NCI-H69 (cell line): ENCODE results near the gene ZFYVE28.
A peak's percentile ranks its signal among the peaks of the same experiment; 100 is the strongest.

Experiments
- DNase-seq: peaks from one replicate; lab custom pipeline; 2025; lab: John Stamatoyannopoulos, UW

Gene ZFYVE28

DNA sequence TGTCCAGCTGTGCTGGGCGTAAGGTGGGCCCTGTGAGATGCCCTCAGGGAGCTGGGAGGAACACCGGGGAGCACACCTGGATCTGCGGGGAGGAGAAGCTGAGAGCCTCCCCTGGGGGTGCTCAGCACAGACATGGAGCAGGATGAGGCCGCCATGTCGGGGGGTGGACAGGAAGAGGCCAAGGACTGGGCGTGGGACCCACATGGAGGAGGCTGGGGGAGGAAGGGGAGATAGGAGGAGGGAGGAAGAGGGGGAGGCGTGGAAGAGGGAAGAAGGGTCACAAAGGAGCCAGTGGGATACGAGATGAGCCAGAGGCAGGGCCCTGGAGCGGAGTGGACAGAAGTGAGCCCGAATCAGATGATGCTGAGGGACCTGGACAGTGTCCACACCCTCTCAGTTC lies 66.3 kb downstream of the ZFYVE28 start:
- no peak for DNase-seq

- DNase-seq: no peak
Observed at GRCh38 chr4:2350982-2351381, 67.5 kb downstream of the ZFYVE28 start.

GRCh38 chr4:2348786-2349185 lies 69.7 kb downstream of the ZFYVE28 start:
- DNase-seq: no peak

DNA sequence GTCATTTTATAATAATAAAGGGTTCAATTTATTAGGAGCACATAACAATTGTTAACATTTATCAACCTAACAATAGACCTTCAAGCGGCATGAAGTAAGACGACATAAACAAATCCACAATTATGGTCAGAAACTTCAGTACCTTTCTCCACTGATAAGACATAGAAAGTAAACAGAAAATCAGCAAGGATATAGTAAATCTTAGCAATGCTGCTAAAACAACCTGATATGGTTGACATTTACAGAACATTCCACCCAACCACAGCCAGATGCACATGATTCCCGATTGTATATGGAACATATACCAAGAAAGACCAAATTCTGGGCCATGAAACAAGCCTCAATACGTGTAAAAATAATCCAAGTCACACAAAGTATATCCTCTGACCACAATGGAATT lies 71.3 kb downstream of the ZFYVE28 start:
- DNase-seq: no peak

- DNase-seq: peak; percentile 66
Observed at GRCh38 chr4:2343476-2343875, 75.0 kb downstream of the ZFYVE28 start.

DNA sequence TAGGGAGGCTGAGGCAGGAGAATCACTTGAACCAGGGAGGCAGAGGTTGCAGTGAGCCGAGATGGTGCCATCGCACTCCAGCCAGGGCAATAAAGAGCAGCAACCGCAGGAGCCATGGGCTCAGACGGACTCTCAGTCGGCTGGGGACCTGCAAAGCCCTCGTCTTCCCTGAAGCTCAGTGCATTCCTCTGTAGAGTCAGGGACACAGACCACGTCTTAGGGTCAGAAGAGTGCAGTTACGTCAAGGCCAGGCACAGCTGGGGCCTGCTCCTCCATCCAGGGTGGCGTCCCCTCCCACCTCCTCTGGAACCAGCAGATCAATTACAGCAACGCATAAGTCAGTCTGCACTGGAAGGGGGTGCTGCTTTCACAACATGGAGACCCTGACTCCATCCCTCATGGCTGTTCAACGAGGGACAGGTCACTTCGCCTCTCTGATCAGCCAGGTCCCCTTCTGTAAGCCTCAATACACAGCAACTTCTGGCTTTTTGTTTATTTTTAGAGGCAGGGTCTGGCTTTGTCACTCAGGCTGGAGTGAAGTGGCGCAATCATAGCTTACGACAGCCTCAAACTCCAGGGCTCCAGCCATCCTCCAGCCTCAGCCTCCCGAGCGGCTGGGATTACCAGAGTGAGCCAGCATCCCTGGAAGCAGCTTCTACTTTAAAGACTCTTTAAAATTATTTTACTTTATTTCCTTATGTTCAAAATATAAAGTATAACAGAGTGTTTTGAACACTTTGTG lies 76.4 kb downstream of the ZFYVE28 start:
- DNase-seq: no peak

DNA sequence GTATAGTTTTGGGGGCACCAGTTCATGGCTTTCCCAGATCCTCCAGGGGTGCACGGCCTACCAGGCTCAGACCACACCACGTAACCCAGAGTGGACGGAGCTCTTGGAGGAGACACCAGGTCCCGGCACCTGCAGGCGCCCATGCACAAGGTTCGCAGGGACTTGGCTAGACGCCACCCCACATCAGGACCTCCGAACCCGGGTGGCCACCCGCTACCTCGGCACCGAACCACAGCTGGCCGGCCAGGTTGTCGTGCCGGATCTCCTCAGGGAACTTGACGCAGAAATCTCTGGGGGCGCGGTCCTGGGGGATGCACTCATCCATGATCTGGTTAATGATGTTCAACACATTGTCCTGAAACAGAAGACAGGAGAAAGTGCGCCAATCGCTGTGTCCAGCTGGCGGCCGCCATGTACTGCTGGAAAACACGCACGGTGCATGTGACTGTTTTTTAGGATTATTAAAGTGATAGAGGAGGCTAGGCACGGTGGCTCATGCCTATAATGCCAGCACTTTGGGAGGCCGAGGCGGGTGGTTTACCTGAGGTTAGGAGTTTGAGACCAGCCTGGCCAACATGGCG lies 77.1 kb downstream of the ZFYVE28 start:
- no peak for DNase-seq

DNA sequence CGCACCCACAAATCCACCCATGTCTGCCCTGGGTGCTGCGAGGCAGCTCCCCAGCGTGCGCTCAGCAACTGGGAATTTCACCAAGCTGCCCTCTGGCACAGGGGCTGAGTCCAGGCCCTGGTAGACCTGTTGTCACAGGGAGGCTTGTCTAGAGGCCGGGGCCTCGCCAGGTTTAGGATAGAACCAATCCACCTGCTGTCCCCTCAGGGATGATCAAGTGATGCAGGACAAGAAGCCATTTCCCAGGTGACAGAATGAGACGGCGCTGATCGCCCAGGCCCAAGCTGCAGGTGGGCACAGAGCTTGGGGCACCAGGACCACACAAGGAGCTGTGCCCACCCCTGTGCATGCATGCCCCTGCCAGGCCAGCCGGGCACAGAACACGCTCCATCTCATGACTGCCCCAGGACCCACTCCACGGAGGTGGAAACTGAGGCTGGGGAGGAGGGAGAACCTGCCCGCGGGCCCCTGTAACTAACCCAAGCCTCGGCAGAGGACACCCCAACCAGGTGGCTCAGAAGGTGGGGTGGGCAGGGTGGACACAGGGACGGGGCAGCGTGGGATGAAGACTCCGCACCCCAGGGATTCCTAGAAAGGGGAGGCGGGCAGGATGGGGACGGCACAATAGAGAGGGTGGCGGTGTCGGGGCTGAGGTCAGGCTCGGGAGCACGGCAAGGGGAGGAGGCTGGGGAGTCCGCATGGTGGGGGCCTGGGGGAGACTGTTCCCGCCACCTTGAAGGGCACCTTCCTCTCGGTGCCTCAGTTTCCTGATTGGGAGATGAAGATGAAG lies 78.0 kb downstream of the ZFYVE28 start:
- no peak for DNase-seq

DNA sequence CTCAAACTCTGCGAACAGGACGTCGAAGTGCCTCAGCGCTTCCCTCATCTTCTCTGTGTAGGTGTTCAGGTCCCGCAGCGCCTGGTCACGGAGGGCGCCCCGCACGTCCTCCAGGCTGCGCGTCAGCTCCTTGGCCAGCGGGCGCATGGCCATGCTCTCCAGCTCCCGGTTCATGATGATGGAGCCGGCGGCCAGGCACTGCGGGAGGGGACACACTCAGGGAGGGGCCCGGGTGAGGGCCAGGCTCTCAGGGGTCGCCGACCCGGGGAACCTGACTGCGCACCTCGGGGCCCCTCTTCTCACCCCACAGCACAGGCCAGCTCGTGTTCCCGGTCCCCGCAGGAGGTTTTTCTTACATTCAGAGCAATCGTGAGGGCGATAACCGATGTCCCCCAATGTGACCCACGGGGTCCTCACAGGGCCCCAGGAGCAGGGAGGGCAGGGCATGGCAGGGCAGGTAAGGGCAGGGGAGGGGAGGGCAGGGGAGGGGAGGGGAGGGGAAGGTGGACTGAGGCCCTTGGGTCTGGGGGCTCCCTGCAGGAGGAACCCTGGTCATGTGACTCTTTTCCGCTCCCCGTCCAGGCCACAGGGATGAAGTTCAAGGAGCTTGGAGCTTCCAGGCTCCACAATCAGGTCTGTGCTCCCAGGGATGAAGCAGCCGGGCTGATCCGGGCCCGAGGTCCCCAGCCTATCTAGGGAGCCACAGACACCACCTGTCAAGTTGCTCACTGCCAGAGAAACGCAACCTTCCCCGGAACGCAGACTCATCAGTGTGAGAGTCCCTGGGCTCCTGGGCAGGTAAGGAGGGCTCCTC lies 78.8 kb downstream of the ZFYVE28 start:
- DNase-seq: no peak

GRCh38 chr4:2338754-2339457 lies 79.5 kb downstream of the ZFYVE28 start:
- no peak for DNase-seq

DNA sequence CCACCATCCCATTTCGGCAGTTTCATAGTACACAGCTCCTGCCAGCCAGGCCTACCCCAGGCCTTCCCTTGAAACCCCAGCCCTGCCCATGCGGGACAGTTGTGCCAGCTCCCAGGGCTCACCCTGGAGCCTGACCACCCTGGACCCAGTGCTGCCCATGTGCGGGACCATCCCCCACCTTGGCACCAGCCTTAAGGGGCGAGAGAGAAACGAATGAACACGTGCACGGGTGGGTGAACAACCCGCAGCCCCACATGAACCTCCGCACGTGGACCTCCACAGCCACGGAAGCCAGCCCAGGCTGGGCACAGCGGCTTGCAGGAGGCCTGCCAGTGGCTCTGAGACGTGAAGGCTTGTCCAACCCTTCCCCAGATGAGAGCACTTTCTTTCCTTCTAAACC lies 80.5 kb downstream of the ZFYVE28 start:
- no peak for DNase-seq

- DNase-seq: no peak
Observed at GRCh38 chr4:2337131-2337723, 81.2 kb downstream of the ZFYVE28 start.

- no peak for DNase-seq
Observed at GRCh38 chr4:2336659-2337058, 81.8 kb downstream of the ZFYVE28 start.

DNA sequence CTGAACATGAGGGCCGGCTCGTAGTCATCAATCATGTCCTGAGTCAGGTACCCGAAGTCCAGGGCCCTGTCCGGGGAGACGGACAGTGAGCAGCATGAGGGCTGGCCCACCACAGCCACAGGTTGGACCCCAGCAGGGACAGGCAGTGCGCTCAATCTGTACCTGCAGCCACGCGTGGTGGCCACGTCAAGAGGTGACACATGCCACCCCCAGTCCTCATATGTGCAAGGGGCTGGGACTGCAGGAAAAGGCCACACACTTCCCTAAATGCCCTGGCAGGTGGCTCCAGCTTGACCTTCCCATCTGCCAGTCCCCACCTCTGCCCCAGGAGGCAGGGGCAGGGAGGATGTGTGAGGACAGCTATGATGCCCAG lies 82.7 kb downstream of the ZFYVE28 start:
- DNase-seq: no peak

GRCh38 chr4:2334826-2335728 lies 83.4 kb downstream of the ZFYVE28 start:
- DNase-seq: no peak

DNA sequence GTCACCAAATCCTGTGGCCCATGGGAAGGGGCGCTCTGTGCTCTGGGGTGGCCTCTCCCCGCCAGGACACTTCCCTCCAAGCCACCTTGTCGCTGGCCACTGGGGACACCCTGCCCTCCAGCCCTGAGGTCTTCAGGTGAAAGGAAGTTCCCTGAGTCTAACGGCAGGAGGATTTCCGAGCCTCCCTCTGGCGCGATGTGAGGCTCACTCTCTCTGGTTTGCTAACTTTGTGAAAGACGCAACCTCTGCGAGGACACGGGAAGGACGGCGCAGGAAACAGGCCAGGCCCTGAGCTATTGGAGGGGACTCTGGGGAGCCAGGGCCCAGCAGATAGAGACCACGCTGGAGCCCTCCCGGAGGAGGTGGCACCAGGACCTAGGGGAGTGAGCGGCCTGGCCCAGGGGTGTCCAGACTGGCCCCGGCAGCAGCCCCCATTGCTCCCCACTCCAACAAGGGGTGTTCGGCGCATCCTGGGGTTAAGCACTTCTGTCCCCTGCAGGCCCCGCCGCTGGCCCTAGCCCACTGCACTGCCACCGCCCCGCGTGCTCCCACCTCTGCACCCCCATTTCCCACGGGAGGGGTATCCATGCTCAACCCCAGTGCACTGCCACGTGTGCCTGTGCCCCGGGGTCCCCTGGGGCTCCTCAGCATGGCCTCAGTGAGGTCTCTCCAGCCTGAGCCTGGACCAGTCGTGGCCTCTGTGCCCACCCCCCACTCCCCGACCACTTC lies 84.4 kb downstream of the ZFYVE28 start:
- DNase-seq: no peak

GRCh38 chr4:2333356-2333841 lies 85.0 kb downstream of the ZFYVE28 start:
- DNase-seq: no peak

- DNase-seq: no peak
Observed at GRCh38 chr4:2332976-2333319, 85.5 kb downstream of the ZFYVE28 start.

DNA sequence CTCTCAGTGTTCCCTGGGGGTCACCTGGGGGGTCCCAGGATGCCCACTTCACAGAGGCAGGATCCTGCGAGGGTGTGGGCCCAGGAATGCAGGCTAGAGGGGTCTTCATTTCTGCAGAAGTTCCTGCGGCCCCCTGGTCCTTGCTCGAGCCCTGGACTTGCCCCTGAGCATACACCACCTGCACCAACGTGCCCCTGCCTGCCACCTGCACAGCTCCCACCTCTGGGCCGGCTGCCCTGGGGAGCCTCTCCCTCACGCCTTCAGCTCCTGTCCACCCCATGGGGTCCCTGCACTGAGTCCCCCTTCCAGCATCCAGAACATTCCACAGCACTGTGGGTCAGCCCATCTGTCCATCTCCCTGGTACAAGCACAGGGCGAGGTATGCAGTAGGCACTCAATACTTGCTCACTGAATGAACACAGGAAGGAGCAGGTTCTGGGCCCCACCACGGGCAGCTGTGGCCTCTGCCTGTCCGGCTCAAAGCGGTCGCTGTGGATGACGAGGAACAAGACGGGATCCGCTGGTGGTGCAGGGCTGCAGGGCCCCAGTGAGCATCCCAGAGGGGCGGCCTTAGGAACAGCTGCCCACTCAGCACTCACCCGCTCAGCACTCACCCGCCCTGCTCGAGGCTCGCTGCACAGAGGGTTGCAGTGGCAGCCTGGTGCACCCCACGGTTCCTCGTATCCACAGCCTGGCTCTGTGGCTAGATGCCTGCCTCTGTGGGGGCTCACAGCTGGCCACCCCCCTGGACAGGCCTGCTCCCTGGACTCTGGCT lies 86.1 kb downstream of the ZFYVE28 start:
- DNase-seq: no peak
